Neural cell (in vitro differentiated cells): ENCODE data around the gene DENND6A.

ENCODE experiments used
- CTCF ChIP-seq: fragments of 450-650 bp; IDR thresholded peaks from 2 replicates; pipeline ENCODE4 v1.5.1; 2014; ENCODE audit warnings: antibody characterized with exemption, mild to moderate bottlenecking, moderate library complexity; ENCODE audit not compliant: poor library complexity, severe bottlenecking
- EP300 ChIP-seq: fragments of 450-650 bp; conservative IDR thresholded peaks from 2 replicates; pipeline ENCODE4 v1.6.1; 2014; ENCODE audit warnings: antibody characterized with exemption, mild to moderate bottlenecking, moderate library complexity; ENCODE audit not compliant: poor library complexity, severe bottlenecking
- TAF1 ChIP-seq: IDR thresholded peaks from 2 replicates; pipeline ENCODE4 v1.6.1; 2012; ENCODE audit warnings: low read depth

- no peak for TF ChIP-seq EP300
- TF ChIP-seq TAF1: no peak
- no peak for TF ChIP-seq CTCF
These were observed 6.7 kb upstream of the DENND6A start for GRCh38 chr3:57699591-57699990.
